OCI-LY3 (cell line): Measurements from ENCODE around the gene SLC34A1.

Source experiments
- CTCF ChIP-seq: fragments of 200-600, 300-600 bp; sonication (generic); IDR thresholded peaks from 2 replicates; pipeline ENCODE4 v1.5.1; 2014; ENCODE audit warnings: antibody characterized with exemption, low read length, low read depth
- EZH2phosphoT487 ChIP-seq: fragments of 200-600 bp; shearing (Covaris generic); IDR thresholded peaks from 2 replicates; pipeline ENCODE4 v1.6.1; 2018; ENCODE audit warnings: antibody characterized with exemption, mixed run types, low read depth

- TF ChIP-seq CTCF (no peak), EZH2phosphoT487 (no peak)
Observed at GRCh38 chr5:177402271-177403043, 18.2 kb downstream of the SLC34A1 start.
